RKO (cell line): ENCODE results near the gene CACNA1E.

ENCODE experiments used
- DNase-seq: peaks from one replicate; pipeline ENCODE4 v3.0.0-alpha.2; 2016; ENCODE audit warnings: low spot score

CACNA1E gene

GRCh38 chr1:181485287-181486097, 2.2 kb downstream of the CACNA1E start:
- DNase-seq = no peak

- no peak for DNase-seq
These were observed 2.7 kb downstream of the CACNA1E start for GRCh38 chr1:181486098-181486420.

- no peak for DNase-seq
These were observed 5.5 kb downstream of the CACNA1E start for GRCh38 chr1:181488866-181489265.

- no peak for DNase-seq
These were observed 7.0 kb downstream of the CACNA1E start for GRCh38 chr1:181490276-181490675.

GRCh38 chr1:181490740-181491712, 7.7 kb downstream of the CACNA1E start:
- no peak for DNase-seq

- DNase-seq = no peak
These were observed 9.8 kb downstream of the CACNA1E start for GRCh38 chr1:181493166-181493565.

- DNase-seq = no peak
These were observed 10.6 kb downstream of the CACNA1E start for GRCh38 chr1:181493885-181494284.

GRCh38 chr1:181496759-181497158, 13.4 kb downstream of the CACNA1E start:
- DNase-seq = no peak

GRCh38 chr1:181497870-181498269, 14.6 kb downstream of the CACNA1E start:
- no peak for DNase-seq

- no peak for DNase-seq
These were observed 16.5 kb downstream of the CACNA1E start for GRCh38 chr1:181499825-181500224.

GRCh38 chr1:181500636-181501035, 17.3 kb downstream of the CACNA1E start:
- DNase-seq = no peak

GRCh38 chr1:181501612-181502011, 18.3 kb downstream of the CACNA1E start:
- DNase-seq = no peak

- peak; percentile 7 for DNase-seq
These were observed 20.0 kb downstream of the CACNA1E start for GRCh38 chr1:181503171-181503810.

GRCh38 chr1:181504399-181504842, 21.1 kb downstream of the CACNA1E start:
- peak; percentile 51 for DNase-seq

GRCh38 chr1:181506563-181507353, 23.4 kb downstream of the CACNA1E start:
- no peak for DNase-seq

- no peak for DNase-seq
These were observed 25.3 kb downstream of the CACNA1E start for GRCh38 chr1:181508486-181509165.

GRCh38 chr1:181513786-181514297, 30.5 kb downstream of the CACNA1E start:
- DNase-seq = no peak

GRCh38 chr1:181514298-181515290, 31.3 kb downstream of the CACNA1E start:
- no peak for DNase-seq

- DNase-seq = no peak
These were observed 33.4 kb downstream of the CACNA1E start for GRCh38 chr1:181516706-181517105.
